HG03378 (cell line): ENCODE data around the gene UGT1A7.

Experiments
- ATAC-seq: cut with Tn5 transposase; IDR thresholded peaks from one replicate; pipeline ENCODE4 v1.9.1; 2021; ENCODE audit warnings: mild to moderate bottlenecking, moderate library complexity; ENCODE audit not compliant: unreplicated experiment

UGT1A7 gene

DNA sequence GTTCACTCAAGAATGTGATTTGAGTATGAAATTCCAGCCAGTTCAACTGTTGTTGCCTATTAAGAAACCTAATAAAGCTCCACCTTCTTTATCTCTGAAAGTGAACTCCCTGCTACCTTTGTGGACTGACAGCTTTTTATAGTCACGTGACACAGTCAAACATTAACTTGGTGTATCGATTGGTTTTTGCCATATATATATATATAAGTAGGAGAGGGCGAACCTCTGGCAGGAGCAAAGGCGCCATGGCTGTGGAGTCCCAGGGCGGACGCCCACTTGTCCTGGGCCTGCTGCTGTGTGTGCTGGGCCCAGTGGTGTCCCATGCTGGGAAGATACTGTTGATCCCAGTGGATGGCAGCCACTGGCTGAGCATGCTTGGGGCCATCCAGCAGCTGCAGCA, 78.3 kb downstream of the UGT1A7 start, which contains the start of gene UGT1A1:
TSS of gene UGT1A1 (plus strand) at position 228 of the 400 bp plus-strand sequence. CDS start at position 246, 18 bp downstream.
- no peak for ATAC-seq

DNA sequence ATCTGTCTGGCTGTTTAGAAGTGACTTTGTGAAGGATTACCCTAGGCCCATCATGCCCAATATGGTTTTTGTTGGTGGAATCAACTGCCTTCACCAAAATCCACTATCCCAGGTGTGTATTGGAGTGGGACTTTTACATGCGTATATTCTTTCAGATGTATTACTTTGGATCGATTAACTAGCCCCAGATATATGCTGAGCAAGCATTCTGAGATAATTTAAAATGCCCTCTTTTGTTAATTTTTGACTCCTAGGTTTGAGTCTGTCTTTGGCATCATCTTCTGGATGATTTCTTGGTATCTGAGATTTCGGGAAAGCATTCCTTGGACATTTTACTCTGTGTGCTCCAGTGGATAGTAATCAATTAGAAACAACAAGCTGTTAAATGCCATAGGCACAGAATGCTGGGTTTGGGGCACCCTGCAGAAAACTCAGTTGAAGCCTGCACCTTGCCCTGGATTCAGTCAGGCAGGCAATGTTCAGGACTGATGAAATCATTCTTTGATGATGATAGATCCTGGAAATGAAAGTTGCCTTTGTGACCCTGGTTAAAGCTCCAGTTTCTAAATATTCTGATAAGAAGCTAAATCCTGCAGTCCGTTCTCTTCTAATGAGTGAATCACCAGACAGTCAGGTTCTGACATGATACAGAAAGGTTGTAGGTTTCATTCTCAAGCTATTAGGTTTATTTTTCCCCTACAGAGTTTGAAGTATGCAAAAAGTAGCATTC, 79.5 kb downstream of the UGT1A7 start:
- no peak for ATAC-seq

DNA sequence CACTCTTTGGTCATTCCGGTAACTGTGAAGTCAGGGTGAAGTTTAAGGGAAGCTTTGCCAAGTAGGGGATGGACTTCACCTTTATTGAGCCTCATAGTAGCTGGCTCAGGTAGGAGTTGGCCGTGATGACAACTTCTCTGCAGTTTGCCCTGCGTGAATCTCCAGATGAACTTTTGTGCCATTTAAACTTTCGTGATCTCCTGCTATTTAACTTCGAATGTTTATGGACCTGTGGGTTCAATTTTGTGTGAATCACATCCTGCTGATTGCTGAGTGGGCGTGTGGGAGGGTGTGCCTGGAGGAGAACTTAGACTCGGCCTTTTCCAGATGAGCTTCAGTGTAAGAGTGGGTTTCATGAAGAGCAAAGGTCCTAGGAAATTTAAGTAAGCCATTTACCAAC, 82.6 kb downstream of the UGT1A7 start:
- no peak for ATAC-seq

DNA sequence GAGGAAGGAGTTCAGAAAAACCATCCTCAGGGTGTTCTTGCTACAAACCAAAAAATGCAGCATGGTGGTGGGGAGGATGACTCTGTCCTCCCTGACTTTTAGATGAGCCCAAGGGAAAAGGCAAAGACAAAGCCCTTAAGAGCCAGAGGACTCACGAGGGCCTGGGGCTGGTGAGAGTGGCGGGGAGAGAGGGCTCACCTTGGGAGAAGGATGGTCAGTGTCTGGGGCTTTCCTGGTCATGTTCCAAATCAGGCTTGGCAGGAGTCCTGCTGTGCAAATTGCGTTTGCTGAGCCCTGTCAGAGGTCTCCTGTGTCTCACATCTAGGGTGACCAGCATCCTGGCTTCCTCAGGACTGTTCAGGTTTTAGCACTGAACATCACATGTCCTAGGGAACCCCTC, 83.1 kb downstream of the UGT1A7 start:
- ATAC-seq = no peak

DNA sequence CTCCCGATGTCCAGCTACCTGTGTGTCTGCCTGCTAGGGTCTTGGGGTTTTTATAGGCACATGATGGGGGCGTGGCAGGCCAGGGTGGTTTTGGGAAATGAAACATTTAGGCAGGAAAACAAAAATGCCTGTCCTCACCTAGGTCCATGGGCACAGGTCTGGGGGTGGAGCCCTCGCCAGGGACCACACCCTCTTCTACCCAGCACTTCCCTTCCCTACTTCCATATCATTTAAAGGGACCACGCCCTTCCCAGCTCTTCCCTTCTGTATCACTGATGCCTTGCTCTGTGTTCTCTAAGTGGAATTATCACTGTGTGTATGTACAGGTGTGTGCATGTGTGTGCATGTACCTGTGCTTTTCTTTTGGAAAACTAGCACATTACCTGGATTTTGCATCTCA, 84.7 kb downstream of the UGT1A7 start:
- ATAC-seq = no peak

DNA sequence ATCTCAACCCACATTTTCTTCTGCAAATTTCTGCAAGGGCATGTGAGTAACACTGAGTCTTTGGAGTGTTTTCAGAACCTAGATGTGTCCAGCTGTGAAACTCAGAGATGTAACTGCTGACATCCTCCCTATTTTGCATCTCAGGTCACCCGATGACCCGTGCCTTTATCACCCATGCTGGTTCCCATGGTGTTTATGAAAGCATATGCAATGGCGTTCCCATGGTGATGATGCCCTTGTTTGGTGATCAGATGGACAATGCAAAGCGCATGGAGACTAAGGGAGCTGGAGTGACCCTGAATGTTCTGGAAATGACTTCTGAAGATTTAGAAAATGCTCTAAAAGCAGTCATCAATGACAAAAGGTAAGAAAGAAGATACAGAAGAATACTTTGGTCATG, 86.4 kb downstream of the UGT1A7 start:
- no peak for ATAC-seq

DNA sequence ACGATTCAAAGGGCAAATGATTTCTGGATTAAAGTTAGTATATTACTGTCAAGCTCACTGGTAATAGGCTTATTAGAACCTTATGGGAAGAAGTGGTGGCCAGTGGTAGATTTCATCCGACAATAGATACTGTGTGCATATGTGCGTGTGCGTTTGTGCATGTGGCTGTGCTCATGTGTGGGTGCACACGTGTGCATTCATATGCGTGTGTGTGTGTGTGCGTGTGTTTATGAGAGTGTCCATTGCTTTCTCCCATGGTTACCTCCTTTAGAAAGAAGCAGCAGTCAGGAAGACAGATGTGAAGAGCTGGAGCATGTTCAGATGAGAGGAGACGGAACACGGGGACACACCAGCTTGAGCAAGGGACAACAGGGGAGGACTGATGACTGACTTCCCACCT, 87.6 kb downstream of the UGT1A7 start:
- ATAC-seq = no peak

DNA sequence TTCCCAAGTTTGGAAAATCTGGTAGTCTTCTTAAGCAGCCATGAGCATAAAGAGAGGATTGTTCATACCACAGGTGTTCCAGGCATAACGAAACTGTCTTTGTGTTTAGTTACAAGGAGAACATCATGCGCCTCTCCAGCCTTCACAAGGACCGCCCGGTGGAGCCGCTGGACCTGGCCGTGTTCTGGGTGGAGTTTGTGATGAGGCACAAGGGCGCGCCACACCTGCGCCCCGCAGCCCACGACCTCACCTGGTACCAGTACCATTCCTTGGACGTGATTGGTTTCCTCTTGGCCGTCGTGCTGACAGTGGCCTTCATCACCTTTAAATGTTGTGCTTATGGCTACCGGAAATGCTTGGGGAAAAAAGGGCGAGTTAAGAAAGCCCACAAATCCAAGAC, 90.5 kb downstream of the UGT1A7 start:
- no peak for ATAC-seq

DNA sequence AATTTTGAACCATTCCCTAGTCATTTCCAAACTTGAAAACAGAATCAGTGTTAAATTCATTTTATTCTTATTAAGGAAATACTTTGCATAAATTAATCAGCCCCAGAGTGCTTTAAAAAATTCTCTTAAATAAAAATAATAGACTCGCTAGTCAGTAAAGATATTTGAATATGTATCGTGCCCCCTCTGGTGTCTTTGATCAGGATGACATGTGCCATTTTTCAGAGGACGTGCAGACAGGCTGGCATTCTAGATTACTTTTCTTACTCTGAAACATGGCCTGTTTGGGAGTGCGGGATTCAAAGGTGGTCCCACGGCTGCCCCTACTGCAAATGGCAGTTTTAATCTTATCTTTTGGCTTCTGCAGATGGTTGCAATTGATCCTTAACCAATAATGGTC, 90.9 kb downstream of the UGT1A7 start:
- no peak for ATAC-seq

DNA sequence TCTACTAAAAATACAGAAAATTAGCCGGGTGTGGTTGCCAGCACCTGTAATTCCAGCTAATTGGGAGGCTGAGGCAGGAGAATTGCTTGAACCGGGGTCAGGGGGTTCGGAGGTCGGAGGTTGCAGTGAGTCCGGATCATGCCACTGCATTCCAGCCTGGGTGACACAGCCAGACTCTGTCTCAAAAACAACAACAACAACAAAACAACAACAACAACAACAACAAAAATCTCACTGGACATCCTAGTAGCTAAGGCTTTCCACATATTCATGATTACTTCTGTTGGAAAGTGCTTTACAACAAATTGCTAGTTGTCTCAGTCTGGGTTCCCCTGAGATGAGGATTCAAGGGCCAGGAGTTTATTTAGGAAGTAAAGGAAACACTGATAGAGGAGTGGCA, 92.2 kb downstream of the UGT1A7 start:
- ATAC-seq = no peak

DNA sequence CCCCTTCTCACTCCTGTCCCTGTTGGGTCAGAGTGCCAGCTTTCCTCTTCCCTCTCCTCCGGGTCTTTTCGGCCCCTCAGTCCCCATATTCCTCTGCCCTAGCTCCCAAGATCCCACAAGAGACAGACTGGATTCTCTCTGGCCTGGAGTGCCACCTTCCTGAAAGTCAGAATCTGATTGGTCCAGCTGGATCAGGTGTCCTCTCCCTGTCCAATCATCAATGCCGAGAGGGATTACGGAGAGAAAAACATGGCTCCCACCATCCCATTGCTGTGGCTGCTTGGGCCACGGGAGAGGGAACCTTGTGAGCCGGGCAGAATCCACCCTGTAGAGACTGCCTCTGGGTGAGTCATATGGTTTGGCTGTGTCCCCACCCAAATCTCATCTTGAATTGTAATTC, 93.7 kb downstream of the UGT1A7 start:
- ATAC-seq = no peak

DNA sequence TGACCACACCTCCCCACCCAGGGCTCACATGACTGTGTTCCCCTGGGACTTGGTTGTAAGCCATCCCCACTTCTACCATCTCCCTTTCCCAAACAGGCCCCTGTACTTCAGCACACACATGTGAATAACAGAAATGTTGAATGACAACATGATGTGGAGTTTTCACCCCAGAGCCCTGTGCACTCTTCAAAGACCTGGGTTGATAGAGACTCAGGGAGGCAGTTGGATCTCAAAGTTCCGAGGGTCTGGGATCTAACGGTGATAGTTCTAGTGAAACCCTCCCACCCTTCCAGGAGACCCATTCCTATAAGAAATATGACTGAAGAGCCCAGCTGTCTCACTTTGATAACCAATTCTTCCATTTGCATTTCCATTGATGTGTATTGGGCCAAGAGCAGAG, 96.3 kb downstream of the UGT1A7 start, which contains the start of gene MROH2A:
TSS of gene MROH2A (plus strand) at position 301 of the 400 bp plus-strand sequence. CDS start 1,029 bp downstream, outside the sequence.
- no peak for ATAC-seq

DNA sequence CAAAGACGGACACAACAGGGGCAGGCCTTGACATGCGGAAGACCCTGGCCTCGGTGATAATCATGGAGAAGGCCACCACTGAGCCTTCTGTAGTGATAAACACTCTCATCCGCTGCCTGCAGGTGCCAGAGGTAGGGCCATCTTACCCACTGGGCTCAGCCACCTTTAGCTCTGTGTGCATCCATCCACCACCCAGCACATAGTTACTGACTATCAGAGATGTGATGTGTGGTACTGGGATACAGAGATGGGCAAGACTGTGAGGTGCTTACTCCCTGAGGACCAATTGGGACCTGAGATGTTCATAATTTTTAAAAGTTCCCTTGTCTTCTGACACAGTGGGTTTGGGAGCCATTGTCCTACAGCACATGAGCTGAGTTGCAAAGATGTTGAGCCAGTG, 98.0 kb downstream of the UGT1A7 start:
- no peak for ATAC-seq

DNA sequence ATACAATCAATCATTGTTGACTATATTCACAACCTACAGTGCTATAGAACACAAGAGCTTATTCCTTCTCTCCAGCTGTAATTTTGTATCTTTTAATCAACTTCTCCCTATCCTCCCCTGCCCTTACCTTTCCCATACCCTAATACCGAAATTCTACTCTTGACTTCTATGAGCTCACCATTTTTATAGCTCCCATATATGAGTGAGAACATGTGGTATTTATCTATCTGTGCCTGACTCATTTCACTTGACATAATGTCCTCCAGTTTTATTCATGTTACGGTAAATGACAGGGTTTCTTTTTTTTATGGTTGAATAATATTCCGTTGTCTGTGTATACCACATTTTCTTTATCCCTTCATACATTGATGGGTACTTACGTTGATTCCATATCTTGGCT, 99.1 kb downstream of the UGT1A7 start:
- no peak for ATAC-seq

DNA sequence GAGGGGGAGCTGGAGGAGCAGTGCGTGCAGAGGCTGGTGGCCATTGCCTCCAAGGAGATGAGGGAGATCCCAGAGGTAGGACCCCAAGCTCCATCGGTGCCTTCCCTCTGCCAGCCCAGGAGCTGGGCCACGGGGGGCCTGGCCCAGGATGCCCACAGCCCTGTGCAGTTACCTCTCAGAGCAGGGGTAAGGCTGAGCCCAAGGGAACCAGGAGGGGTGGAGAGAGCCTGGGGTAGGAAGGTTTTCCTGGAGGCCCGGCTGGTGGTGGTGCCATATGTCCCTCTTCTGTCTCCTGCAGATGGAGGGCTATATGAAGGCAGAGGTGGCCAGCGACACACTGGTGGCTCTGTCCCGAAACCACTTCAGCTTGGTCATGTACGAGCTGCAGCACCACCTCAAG, 107.9 kb downstream of the UGT1A7 start:
- no peak for ATAC-seq

DNA sequence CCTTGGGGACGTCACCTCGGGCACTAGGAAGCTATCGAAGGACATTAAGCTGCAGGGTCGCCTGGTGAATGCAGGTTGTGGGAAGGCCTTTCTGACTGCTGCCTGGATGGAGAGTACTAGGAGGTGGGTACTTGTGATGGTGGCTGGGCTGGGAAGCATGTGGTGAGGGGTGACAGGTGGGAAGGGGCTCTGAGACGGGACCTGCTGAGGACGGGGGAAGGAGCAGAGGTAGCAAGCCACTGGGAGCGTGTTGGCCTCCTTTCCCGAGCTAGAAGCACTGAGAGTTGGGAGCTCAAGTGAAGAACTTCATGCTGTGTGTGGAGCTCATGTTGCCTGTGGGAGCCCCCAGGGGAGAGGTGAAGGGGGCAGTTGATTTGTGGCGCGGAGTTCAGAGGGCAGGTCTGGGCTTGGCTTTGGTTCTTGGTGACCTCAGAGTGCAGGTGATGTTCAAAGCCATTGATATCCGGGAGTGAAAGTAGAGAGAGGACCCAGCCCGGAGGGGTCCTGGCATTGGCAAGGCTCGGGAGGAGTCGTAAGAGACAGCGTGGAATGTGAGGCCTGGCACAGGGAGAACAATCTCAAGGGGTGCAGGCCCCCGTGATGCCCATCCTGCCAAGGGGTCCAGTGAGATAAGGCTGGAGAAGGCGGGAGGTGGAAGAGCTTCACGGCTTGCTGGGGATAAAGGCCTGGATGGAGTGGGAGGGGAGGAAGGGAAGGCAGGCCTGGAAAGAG, 109.6 kb downstream of the UGT1A7 start:
- ATAC-seq = no peak

DNA sequence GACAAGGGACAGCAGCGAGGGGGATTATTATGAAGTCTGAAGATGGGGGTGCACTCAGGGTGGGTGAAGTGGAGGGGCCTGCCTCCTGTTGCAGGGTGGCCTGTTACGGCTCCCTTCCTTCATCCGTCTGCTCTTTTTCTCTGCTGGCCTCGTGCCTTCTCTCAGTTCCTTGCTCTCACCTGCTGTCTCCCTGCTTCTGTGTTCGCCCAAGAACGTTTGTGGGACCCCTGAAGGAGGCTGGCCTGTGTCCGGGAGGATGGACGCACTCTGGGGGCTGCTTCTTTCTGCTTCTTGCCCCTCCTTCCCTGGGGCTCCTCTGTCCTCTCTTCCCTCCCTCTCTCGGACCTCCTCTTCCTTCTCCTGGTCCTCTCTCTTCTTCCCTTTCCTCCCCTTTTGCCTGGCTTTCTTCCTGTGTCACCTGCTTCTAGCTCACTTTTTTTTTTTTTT, 110.2 kb downstream of the UGT1A7 start:
- no peak for ATAC-seq

DNA sequence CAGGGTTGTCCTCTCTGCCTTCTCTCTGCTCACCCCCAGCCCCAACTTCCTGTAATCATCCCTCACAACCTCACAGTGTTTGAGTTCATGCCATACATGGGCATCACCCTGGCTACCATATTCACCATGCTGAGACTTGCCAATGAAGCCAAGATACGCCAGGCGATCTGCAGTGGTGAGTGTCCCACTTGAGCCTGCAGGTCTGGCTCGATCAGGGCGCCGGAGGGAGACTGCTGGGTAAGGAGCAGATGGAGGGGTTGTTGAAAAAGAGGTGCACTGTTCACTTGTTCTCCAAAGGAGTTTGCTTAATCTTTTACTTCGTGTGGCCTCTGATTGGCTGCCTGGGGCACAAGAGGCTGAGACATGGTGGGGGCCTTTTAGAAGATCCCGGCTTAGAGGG, 111.0 kb downstream of the UGT1A7 start:
- ATAC-seq = no peak

DNA sequence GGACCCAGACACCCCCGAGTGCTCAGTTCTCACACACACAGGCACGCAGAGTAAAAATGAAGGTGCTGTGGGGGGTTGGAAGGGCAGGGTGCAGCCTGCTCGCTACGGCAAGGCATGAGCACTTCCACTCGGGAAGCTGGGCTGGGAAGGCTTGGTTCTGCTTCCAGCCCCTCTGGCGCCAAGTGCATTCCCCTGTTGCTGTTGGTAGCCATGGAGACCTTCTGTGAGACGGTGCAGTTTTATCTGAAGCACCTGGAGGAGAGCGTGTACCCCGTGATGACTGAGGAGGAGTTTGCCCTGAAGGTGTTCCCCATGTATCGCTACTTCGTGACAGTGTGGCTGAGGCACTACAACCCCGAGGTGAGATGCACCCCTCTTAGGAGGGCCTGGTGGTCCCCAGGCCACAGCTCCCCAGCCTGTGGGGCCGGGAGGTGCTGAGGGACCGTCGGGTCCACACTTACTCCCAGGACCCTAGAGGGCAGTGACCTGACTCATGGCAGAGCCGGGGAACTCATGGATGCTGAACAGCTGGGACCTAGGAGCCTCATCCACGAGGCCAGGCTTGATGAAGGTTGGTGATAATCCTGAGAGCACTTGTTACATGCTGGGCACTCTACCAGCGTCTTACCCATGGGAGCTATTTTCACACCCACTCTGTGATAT, 111.9 kb downstream of the UGT1A7 start:
- ATAC-seq = no peak

DNA sequence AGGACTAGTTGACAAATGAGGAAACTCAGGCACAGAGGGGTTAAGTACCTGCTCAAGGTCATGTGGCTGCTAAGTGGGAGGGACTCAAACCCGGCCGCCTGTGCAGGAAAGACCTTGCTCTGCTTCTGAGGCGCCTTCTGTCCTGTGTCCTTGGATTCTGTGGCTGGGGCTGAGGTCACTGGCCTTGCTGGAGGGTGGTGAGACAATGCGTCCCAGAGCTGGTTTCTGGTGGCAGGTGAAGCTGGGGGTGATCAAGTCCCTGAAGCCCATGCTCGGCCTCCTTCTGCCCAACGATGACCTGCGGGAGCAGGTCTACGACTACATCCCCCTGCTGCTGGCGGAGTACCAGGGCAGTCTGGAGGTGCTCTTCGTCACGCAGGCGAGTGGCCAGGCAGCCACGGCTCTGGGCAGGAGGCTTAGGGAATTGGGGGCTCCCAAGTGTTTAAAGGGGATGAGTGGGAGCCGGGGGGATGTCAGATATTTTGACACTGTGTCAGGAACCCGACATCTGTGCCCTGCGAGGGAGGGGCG, 112.5 kb downstream of the UGT1A7 start:
- no peak for ATAC-seq

DNA sequence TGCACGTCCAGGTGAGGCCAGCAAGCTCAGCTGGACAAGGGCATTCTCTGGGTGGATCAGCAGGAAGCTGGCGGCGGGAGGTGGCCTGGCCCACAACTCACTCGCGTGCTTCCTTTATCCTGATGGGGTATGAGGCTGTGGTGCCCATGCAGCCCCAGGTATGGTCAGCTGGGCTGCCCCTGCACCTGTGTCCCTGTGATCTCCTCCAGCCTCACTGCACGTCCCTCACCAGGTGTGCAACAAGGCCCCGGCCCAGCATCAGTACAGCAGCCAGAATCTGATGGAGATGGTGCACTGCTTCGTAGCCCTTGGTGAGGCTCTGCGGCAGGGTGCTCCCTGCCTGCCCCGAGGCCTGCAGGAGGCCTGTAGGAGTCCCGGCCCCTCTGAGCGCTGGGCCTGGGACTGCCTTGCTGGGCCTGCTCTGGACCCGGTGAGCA, 114.1 kb downstream of the UGT1A7 start:
- ATAC-seq = no peak
